ENCODE data around the gene AFG3L2.

The AFG3L2 gene

GRCh38 chr18:12302391-12303147, 74.5 kb downstream of the AFG3L2 start:
- no peak for DNase-seq (ENCODE audit: low read depth)

- DNase-seq (ENCODE audit: low read depth), result no peak
Observed at GRCh38 chr18:12301263-12302005, 75.6 kb downstream of the AFG3L2 start.

- DNase-seq (ENCODE audit: low read depth), result no peak
Observed at GRCh38 chr18:12299862-12300261, 77.2 kb downstream of the AFG3L2 start.

- no peak for DNase-seq (ENCODE audit: low read depth)
Observed at GRCh38 chr18:12296457-12296856, 80.6 kb downstream of the AFG3L2 start.

- no peak for DNase-seq (ENCODE audit: low read depth)
Observed at GRCh38 chr18:12296087-12296403, 81.0 kb downstream of the AFG3L2 start.

- DNase-seq (ENCODE audit: low read depth), result no peak
Observed at GRCh38 chr18:12295389-12296086, 81.5 kb downstream of the AFG3L2 start.

- no peak for DNase-seq (ENCODE audit: low read depth)
Observed at GRCh38 chr18:12293831-12294230, 83.2 kb downstream of the AFG3L2 start.

GRCh38 chr18:12291690-12292089, 85.3 kb downstream of the AFG3L2 start:
- DNase-seq (ENCODE audit: low read depth), result no peak

GRCh38 chr18:12291161-12291560, 85.9 kb downstream of the AFG3L2 start:
- no peak for DNase-seq (ENCODE audit: low read depth)

- no peak for DNase-seq (ENCODE audit: low read depth)
Observed at GRCh38 chr18:12290086-12290485, 86.9 kb downstream of the AFG3L2 start.

GRCh38 chr18:12288403-12288755, 88.6 kb downstream of the AFG3L2 start:
- no peak for DNase-seq (ENCODE audit: low read depth)

- peak; percentile 88 for DNase-seq (ENCODE audit: low read depth)
Observed at GRCh38 chr18:12287684-12288402, 89.2 kb downstream of the AFG3L2 start.

- no peak for DNase-seq (ENCODE audit: low read depth)
Observed at GRCh38 chr18:12287131-12287681, 89.8 kb downstream of the AFG3L2 start.

- no peak for DNase-seq (ENCODE audit: low read depth)
Observed at GRCh38 chr18:12283666-12284065, 93.4 kb downstream of the AFG3L2 start.

GRCh38 chr18:12283256-12283655, 93.8 kb downstream of the AFG3L2 start:
- no peak for DNase-seq (ENCODE audit: low read depth)

- DNase-seq (ENCODE audit: low read depth), result peak; percentile 78
Observed at GRCh38 chr18:12282442-12283039, 94.5 kb downstream of the AFG3L2 start.

GRCh38 chr18:12281861-12282260, 95.2 kb downstream of the AFG3L2 start:
- no peak for DNase-seq (ENCODE audit: low read depth)

GRCh38 chr18:12279781-12280531, 97.1 kb downstream of the AFG3L2 start:
- no peak for DNase-seq (ENCODE audit: low read depth)
